NCI-H2029 treated with DMSO at 0.1 percent for 48 hours (cell line): ENCODE data around the gene RRP15.

Experiments used
- DNase-seq: peaks from one replicate; lab custom pipeline; 2025; lab: John Stamatoyannopoulos, UW

Gene RRP15

GRCh38 chr1:218362418-218363076 is 77.5 kb downstream of the RRP15 start:
- DNase-seq = no peak

DNA sequence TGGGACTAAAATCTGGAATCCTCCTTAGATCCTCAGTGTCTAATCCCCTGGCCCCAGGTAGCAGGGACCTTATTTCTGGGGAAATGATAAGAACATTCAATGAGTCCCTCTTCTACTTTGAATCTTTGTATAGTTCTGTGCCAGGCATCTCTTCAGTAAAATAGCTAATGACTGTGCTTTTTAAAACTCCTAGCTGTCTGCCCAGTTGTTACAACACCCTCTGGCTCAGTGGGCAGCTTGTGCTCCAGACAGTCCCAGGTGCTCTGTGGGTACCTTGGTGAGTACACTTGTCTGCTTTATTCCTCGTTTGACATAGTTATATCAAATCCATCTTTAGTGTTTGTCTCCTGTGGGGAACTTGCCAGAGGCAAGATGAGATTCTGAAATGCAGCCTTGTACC is 78.0 kb downstream of the RRP15 start:
- DNase-seq = no peak

DNA sequence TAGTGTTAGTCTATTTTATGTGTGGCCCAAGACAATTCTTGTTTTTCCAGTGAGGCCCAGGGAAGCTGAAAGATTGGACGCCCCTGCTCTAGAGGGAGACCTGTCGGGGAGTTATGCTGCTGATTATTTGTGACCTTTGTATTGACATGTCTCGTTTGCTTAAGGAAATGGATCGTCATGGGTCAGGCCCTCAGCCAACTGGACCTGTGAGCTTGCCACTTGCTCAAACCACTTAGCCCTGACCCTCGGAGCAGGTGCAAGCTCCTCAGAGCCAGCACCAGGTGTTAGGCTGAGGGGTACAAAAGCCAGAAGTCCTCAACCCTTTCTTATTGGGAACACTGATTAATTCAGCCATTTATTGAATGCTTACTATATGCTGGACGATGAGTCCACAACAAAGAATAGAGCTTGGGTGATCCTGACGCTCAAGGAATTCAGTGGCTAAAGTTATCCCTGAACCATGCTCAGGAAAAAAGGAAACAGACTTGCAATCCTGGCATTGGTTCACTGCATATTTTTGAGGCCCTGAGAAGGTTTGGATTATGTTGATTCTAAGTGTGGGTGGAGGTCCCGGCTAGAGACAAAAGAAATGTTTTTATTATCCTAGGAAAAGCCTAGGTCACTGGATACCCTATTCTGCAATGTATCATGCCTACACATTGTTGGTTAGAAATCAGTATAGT is 79.1 kb downstream of the RRP15 start:
- no peak for DNase-seq

GRCh38 chr1:218365226-218365999 is 80.3 kb downstream of the RRP15 start:
- DNase-seq = no peak

- peak; percentile 61 for DNase-seq
These were observed 81.4 kb downstream of the RRP15 start for GRCh38 chr1:218366322-218367052.

DNA sequence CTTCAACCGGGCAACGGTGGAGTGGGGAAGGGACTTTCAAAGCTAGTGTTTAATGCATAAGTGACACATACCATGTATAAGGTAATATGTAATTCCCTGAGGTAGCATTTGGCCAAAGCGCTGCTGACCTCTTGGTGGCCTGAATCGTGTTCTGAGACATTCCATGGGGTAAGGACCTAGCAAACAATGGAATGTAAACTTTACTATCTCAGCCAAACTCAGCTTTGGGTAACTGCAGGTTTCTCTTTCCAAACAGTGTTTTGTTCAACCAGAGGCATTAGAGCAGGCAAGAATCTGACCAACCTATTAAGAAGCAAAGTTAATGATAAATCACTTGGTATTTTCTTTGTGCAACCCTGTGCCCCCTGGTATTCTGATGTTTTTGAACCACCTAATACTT is 82.0 kb downstream of the RRP15 start:
- no peak for DNase-seq

GRCh38 chr1:218368686-218369085 is 83.6 kb downstream of the RRP15 start:
- no peak for DNase-seq

DNA sequence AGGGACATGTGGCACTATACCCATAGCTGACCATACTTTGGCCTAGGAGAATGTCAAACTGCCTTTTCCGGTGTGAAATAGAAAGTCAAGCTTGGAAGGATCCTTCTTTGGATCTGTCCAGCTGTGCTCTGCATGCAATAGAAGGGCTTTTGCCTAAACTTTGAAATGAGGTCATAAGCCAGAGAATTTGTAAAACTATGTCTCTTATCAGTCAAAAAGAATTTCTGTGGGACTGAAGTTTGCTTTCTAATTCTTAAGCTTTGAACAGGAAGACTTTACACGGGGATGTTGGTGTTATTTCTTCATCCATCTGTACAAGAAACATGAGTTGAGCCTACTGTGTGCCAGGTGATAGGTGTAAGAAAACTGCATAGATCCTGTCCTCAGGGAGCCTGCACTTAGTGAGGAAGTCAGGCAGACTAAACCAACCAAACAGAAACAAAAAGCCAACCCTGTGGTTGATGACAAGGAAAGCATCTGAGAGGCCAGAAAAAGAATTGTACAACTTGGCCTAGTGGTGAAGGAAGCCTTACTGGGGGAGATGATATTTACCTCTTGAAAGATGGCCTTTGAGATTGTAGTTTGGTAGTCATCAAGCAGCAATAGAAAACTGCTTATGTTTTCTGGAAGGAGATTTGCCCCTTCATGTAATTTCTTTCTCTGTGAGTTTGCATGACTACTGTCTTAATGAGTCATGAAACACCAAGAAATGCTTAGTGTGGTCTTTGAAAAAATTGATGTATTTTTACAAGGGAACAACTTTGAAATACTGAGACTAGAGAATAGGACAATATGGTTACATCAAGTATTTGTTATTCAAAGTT is 84.8 kb downstream of the RRP15 start:
- DNase-seq = no peak

- peak; percentile 67 for DNase-seq
These were observed 87.0 kb downstream of the RRP15 start for GRCh38 chr1:218371927-218372672.

DNA sequence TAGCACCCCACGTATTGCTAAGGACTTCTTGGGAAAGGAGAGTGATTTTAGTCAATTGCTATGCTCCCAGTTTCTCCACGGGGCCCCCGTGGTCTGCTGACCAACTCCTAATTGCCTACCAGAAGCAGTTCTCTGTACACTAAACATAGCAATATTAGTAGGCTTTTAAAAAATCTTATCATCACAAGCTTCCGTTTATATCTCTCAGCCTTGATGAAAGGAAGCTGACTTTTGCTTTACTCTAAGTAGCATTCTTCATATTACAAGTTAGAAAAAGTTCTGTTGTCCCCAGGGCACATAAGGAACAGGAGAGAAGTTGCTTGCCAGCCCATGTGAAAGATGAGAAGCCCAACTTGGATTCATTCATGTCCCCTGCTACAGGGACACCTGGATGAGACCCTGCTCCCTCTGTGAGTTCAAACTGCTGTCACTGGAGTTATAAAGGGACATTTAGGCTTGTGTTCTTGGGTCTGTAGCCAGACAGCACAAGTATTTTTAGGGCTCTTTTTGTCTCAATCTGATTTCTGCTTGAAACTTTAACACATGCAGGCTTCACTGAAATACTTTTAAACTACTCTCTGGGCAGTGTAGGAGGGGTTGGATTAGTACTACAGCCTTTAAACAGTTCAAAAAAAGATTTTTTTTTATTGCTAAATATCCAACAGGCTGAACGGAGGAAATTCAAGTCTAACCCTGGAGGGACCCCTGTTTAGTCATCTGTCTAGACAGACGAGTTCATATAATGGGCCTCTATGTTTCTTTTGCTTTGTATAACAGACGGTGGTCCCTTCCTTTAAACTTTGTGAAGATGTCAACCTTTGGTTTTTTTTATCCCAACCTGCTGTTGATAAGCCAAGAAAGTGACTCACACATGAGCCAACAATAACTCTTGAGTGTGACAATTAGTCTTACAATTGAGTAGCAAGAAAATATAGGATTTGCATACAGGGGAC is 89.6 kb downstream of the RRP15 start:
- no peak for DNase-seq

DNA sequence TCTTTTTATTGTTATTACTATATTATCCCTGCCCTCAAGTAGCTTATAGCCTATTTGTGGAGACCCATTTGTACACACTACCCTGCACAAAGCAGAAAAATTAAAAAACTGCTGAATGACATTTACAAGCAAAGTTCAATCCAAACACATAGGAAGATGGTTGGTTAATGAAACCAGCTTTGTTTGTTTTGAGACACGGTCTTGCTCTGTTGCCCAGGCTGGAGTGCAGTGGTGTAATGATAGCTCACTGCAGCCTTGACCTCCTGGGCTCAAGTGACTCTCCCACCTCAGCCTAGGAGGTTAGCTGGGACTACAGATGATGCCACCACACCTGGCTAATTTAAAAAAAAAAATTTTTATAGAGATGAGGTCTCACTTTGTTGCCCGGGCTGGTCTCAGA is 91.6 kb downstream of the RRP15 start:
- no peak for DNase-seq

GRCh38 chr1:218377143-218377660 is 92.1 kb downstream of the RRP15 start:
- DNase-seq = no peak

GRCh38 chr1:218380125-218380977 is 95.3 kb downstream of the RRP15 start:
- no peak for DNase-seq

DNA sequence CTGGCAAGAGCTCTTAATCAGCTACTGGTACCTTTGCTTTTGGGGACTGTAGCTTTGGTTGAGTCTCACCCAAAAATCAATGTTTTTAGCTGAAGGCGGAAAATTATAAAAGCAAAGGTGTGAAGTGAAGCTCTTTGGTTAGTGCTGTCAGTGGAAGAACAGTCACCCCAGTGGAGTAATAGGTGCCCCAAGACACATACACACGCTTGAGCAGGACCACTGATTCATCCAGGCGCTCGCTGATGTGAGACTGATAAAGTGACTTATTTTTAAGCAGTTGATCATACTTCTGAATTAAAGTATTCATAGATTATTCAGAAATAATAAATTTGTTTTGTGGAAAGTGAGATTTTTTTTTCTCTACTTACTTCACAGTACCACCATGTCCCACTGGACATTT is 97.2 kb downstream of the RRP15 start:
- no peak for DNase-seq

- DNase-seq = no peak
These were observed 98.0 kb downstream of the RRP15 start for GRCh38 chr1:218383051-218383450.

DNA sequence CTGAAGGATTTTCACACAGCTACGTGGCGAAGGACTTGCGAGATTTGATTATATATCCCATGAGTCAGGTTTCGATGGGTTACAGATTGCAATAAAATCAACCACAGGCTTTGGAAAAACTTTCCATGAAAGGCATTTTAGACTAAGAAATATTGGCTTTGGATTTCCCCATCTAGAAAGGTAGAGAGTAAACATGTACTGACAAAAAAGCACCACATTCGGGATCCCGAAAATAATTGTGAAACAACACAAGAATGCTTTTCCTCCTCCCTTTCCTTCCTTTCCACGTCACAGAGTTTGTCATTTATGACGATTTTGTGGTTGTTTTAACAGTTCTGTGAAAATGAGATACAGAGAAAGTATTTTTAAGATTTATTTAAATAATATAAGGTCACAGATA is 98.6 kb downstream of the RRP15 start:
- DNase-seq = no peak

- DNase-seq = peak; percentile 50
These were observed 99.5 kb downstream of the RRP15 start for GRCh38 chr1:218384581-218384993.
